Measurements from ENCODE around the gene ARMCX6.
"Not testable (repeated sequence)": the region's sequence is repeated elsewhere in the genome, so short reads cannot be mapped to it uniquely, and the experiment has no call there.

Gene ARMCX6

GRCh38 chrX:101617211-101618191, at the start of gene ARMCX6:
ARMCX6 (minus strand) TSS chrX:101618000; CDS start chrX:101616620, 1,380 bp downstream.
- peak; percentile 60 for DNase-seq (ENCODE audit: low read depth)

GRCh38 chrX:101659601-101660063, 41.8 kb upstream of the ARMCX6 start, which contains the start of gene ARMCX2:
ARMCX2 (minus strand) TSS chrX:101659850; CDS start chrX:101657588, 2,262 bp downstream.
- DNase-seq (ENCODE audit: low read depth): no peak

- DNase-seq (ENCODE audit: low read depth): peak; percentile 46
These were observed 41.1 kb upstream of the ARMCX6 start for GRCh38 chrX:101658661-101659491.

GRCh38 chrX:101657495-101657894, 39.7 kb upstream of the ARMCX6 start:
- no peak for DNase-seq (ENCODE audit: low read depth)

GRCh38 chrX:101656817-101657216, 39.0 kb upstream of the ARMCX6 start:
- no peak for DNase-seq (ENCODE audit: low read depth)

- no peak for DNase-seq (ENCODE audit: low read depth)
These were observed 37.7 kb upstream of the ARMCX6 start for GRCh38 chrX:101655534-101655933.

GRCh38 chrX:101647716-101648115, 29.9 kb upstream of the ARMCX6 start:
- DNase-seq (ENCODE audit: low read depth): not testable (repeated sequence)

- no peak for DNase-seq (ENCODE audit: low read depth)
These were observed 24.3 kb upstream of the ARMCX6 start for GRCh38 chrX:101642093-101642492.

DNA sequence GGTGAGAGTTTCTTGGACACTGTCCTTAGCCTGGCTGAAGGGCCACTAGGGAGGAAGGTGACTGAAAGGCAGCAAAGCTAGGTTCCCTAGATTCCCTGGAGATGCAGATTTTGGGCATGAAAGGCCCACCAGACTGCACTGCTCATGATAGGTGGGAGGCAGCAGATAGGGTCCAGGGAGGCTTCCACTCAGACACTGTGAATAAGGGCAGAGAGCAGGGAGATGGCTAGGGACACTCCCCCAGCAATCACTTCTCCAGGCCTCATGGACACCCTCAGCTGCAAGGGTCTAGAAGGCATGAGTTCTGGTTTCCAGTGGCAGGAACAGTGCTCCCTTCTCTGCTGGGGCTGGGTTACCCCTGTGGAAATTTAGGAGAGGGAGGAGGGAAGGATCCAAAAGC, 21.8 kb upstream of the ARMCX6 start:
- DNase-seq (ENCODE audit: low read depth): no peak

- DNase-seq (ENCODE audit: low read depth): no peak
These were observed 1.6 kb upstream of the ARMCX6 start for GRCh38 chrX:101619364-101619763.

GRCh38 chrX:101605728-101606127, 12.1 kb downstream of the ARMCX6 start:
- DNase-seq (ENCODE audit: low read depth): no peak

DNA sequence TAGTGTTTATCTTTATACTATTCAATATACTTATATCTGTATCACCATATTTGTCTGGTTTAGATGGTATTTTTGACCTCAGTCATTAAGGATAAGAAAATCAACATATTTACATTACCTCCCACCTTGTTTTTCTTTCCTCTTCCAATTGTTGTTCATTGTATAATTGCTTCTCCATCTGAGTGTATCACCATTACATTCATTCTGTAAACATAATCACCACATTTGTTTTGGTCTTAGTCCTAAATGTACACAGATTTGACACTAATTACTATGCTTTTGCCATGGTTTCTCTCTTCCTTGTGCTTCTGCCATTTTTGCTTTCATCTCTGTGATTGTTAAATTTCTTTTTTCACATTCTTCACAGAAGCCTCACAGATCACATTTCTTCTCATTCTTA, 12.7 kb downstream of the ARMCX6 start:
- no peak for DNase-seq (ENCODE audit: low read depth)

DNA sequence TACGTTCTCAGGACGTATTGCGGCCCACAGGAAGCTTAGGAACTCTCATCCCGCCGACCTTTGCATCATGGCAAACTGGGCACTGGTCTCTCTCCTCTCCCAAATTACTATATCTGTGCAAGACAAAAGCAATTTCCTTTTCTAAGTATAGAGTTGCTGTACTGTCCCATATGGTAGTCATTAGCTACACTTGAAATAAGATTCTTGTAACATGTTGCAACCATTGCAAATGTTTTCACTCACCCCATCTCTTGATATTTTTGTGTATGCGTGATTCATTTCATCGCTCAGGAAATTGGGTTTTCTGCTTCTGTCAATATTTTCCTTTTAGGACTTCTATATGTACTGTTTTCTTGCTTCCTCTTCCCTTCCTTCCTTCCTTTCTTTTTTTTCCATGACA, 15.7 kb downstream of the ARMCX6 start:
- DNase-seq (ENCODE audit: low read depth): no peak

DNA sequence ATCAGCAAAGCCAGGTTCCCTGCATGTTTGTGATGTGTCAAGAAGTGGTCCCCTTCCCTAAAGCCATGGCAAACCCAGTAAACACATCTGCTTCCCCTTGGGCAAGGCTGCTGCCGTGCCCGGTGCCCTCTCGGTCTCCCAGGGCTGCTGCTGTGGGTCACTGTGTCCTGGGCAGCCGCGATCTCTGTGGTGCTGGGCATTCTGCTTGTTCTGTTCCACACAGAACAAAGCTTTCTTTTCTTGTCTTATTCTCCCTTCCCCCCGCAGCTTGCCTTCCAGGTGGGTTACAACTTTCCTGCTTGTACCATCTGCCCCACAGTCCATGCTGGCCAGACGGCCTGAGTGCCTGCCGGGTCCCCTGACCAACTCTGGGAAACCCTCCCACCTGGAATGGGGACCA, 18.2 kb downstream of the ARMCX6 start:
- DNase-seq (ENCODE audit: low read depth): not testable (repeated sequence)

DNA sequence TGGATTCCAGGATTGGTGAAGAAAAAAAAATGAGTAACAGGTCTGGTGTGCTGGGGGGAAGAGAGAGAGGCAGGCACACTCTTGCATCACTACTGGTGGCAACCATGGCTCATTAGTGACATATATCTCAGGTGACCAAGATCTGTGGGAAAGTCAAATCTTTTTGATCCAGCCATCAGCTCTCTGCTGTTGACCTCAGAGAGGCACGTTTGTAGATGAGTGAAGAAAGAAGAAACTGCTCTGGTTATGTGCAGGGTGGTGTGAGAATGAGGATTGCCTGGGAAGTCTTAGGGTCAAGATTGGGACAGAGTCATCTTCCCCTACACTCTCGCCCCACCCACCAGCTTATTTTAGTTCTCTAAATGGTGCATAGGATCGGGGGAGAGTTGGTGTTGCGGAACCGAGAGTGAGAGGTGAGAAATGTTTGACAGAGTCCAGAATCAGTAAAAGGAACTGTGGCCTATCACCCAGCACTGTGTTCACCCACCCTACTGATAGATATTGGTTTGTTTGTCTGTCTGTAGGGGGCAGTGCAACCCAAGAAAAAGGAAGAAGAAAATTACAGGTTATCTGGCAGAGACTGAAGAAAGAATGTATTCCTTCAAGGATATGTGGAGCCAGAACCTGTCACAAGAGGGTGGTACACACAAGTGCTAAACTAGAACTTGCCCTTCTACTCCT, 21.9 kb downstream of the ARMCX6 start:
- DNase-seq (ENCODE audit: low read depth): no peak

Measured in activated T-cell treated with anti-CD3 and anti-CD28 coated beads for 48 hours (primary cell).